ENCODE data around the gene KCNJ3.

The KCNJ3 gene

DNA sequence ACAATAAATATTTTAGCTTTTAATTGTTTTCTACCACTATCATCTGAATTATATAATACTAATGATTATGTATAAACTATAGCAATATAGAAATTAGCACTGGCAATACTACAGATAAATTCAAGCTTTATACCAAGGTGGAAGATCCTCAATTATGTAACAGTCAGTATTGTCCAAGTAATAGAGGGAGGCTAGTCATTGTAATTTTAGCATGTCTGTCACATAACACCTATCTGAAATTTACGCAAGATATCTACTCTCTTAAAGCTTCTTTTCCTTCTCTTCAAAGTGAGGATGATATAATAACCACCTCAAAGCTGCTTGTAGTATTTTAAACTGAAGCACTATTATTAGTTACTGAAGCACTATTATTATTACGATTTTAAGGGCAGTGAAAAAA is 12.2 kb downstream of the KCNJ3 start:
- TF ChIP-seq, protein P1, sequence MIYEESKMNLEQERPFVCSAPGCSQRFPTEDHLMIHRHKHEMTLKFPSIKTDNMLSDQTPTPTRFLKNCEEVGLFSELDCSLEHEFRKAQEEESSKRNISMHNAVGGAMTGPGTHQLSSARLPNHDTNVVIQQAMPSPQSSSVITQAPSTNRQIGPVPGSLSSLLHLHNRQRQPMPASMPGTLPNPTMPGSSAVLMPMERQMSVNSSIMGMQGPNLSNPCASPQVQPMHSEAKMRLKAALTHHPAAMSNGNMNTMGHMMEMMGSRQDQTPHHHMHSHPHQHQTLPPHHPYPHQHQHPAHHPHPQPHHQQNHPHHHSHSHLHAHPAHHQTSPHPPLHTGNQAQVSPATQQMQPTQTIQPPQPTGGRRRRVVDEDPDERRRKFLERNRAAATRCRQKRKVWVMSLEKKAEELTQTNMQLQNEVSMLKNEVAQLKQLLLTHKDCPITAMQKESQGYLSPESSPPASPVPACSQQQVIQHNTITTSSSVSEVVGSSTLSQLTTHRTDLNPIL (CRISPR knock-in tag; IDR thresholded peaks at IDR 0.05; ENCODE audit: low read depth) = no peak
- TF ChIP-seq ZFP3 (CRISPR knock-in tag; IDR thresholded peaks at IDR 0.05) = no peak
- TF ChIP-seq, protein P2, sequence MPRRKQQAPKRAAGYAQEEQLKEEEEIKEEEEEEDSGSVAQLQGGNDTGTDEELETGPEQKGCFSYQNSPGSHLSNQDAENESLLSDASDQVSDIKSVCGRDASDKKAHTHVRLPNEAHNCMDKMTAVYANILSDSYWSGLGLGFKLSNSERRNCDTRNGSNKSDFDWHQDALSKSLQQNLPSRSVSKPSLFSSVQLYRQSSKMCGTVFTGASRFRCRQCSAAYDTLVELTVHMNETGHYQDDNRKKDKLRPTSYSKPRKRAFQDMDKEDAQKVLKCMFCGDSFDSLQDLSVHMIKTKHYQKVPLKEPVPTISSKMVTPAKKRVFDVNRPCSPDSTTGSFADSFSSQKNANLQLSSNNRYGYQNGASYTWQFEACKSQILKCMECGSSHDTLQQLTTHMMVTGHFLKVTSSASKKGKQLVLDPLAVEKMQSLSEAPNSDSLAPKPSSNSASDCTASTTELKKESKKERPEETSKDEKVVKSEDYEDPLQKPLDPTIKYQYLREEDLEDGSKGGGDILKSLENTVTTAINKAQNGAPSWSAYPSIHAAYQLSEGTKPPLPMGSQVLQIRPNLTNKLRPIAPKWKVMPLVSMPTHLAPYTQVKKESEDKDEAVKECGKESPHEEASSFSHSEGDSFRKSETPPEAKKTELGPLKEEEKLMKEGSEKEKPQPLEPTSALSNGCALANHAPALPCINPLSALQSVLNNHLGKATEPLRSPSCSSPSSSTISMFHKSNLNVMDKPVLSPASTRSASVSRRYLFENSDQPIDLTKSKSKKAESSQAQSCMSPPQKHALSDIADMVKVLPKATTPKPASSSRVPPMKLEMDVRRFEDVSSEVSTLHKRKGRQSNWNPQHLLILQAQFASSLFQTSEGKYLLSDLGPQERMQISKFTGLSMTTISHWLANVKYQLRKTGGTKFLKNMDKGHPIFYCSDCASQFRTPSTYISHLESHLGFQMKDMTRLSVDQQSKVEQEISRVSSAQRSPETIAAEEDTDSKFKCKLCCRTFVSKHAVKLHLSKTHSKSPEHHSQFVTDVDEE (CRISPR knock-in tag; IDR thresholded peaks at IDR 0.05) = no peak
- TF ChIP-seq CSDC2 (CRISPR knock-in tag; IDR thresholded peaks at IDR 0.05) = no peak
- TF ChIP-seq, protein P3, sequence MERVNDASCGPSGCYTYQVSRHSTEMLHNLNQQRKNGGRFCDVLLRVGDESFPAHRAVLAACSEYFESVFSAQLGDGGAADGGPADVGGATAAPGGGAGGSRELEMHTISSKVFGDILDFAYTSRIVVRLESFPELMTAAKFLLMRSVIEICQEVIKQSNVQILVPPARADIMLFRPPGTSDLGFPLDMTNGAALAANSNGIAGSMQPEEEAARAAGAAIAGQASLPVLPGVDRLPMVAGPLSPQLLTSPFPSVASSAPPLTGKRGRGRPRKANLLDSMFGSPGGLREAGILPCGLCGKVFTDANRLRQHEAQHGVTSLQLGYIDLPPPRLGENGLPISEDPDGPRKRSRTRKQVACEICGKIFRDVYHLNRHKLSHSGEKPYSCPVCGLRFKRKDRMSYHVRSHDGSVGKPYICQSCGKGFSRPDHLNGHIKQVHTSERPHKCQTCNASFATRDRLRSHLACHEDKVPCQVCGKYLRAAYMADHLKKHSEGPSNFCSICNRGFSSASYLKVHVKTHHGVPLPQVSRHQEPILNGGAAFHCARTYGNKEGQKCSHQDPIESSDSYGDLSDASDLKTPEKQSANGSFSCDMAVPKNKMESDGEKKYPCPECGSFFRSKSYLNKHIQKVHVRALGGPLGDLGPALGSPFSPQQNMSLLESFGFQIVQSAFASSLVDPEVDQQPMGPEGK (CRISPR knock-in tag; IDR thresholded peaks at IDR 0.05; ENCODE audit: borderline replicate concordance) = no peak
- TF ChIP-seq, protein P4, sequence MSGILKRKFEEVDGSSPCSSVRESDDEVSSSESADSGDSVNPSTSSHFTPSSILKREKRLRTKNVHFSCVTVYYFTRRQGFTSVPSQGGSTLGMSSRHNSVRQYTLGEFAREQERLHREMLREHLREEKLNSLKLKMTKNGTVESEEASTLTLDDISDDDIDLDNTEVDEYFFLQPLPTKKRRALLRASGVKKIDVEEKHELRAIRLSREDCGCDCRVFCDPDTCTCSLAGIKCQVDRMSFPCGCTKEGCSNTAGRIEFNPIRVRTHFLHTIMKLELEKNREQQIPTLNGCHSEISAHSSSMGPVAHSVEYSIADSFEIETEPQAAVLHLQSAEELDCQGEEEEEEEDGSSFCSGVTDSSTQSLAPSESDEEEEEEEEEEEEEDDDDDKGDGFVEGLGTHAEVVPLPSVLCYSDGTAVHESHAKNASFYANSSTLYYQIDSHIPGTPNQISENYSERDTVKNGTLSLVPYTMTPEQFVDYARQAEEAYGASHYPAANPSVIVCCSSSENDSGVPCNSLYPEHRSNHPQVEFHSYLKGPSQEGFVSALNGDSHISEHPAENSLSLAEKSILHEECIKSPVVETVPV (CRISPR knock-in tag; IDR thresholded peaks at IDR 0.05) = no peak
- TF ChIP-seq ZC3H10 (CRISPR knock-in tag; IDR thresholded peaks at IDR 0.05) = no peak
- no peak for TF ChIP-seq SNAI2 (CRISPR knock-in tag; IDR thresholded peaks at IDR 0.05)
- TF ChIP-seq ZFP30 (CRISPR knock-in tag; IDR thresholded peaks at IDR 0.05) = no peak
- no peak for TF ChIP-seq RARB (CRISPR knock-in tag; IDR thresholded peaks at IDR 0.05)
- no peak for TF ChIP-seq ZNF565 (CRISPR knock-in tag; conservative IDR thresholded peaks at IDR 0.05; ENCODE audit: low read depth)
- TF ChIP-seq TOX (CRISPR knock-in tag; IDR thresholded peaks at IDR 0.05; ENCODE audit: borderline replicate concordance) = no peak
- TF ChIP-seq OSR1 (CRISPR knock-in tag; IDR thresholded peaks at IDR 0.05) = no peak
- no peak for TF ChIP-seq GLIS3 (CRISPR knock-in tag; IDR thresholded peaks at IDR 0.05)
- TF ChIP-seq ARNTL (CRISPR knock-in tag; IDR thresholded peaks at IDR 0.05; ENCODE audit: borderline replicate concordance, low read depth) = no peak
- TF ChIP-seq ZNF70 (CRISPR knock-in tag; IDR thresholded peaks at IDR 0.05) = no peak
- ATAC-seq = no peak

DNA sequence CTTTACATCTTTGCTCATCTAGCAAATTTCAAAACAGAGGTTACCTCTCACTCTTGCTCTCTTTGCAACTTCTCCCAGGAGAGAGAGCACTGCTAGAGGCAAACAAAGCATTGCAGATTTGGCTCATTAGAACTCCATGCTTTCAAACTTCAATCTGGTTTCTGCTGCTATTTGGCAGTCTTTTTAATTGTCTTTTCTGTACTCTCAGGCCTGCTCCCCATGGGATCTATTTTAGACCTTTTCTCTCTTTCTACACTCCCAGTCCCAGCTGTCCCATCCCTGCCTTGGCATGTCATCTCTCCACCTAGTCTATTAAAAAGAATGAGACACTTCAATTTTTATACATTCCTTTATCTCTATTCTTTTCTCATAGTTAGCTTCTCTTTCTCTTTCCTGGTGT is 15.2 kb downstream of the KCNJ3 start:
- TF ChIP-seq, protein P1 (CRISPR knock-in tag; IDR thresholded peaks at IDR 0.05; ENCODE audit: low read depth) = no peak
- TF ChIP-seq PPARA (CRISPR knock-in tag; IDR thresholded peaks at IDR 0.05; ENCODE audit: borderline replicate concordance) (no peak), ZNF565 (CRISPR knock-in tag; conservative IDR thresholded peaks at IDR 0.05; ENCODE audit: low read depth) (no peak)
- TF ChIP-seq, protein P3 (CRISPR knock-in tag; IDR thresholded peaks at IDR 0.05; ENCODE audit: borderline replicate concordance) = no peak
- TF ChIP-seq, protein P2 (CRISPR knock-in tag; IDR thresholded peaks at IDR 0.05) = no peak
- TF ChIP-seq, protein P4 (CRISPR knock-in tag; IDR thresholded peaks at IDR 0.05) = no peak
- no peak for ATAC-seq
